OCI-LY3 (cell line): ENCODE results near the gene LBHD1.

ENCODE experiments used
- H2AFZ ChIP-seq: fragments of 200-600, 300-600 bp; shearing (Covaris generic); 2 replicates; pipeline ENCODE4 v1.6.0; 2014; ENCODE audit warnings: antibody characterized with exemption, low read depth, low read length
- H3K27ac ChIP-seq: fragments of 200-600, 300-600 bp; sonication (generic); 2 replicates; pipeline ENCODE4 v1.5.1; 2014; ENCODE audit warnings: mild to moderate bottlenecking, low read length, moderate library complexity, mixed read lengths
- H3K27me3 ChIP-seq: fragments of 200-600, 300-600 bp; sonication (generic); 2 replicates; pipeline ENCODE4 v1.6.1; 2014; ENCODE audit warnings: low read depth, low read length, mixed read lengths
- H3K36me3 ChIP-seq: fragments of 200-600, 300-600 bp; sonication (generic); replicated peaks from 2 replicates; pipeline ENCODE3; 2014; ENCODE audit warnings: low read depth, low read length, mixed read lengths
- H3K4me1 ChIP-seq: fragments of 300-600, 200-600 bp; sonication (generic); 2 replicates; pipeline ENCODE4 v1.6.1; 2014; ENCODE audit warnings: low read length, mixed read lengths
- H3K4me2 ChIP-seq: fragments of 200-600, 300-600 bp; sonication (generic); 2 replicates; pipeline ENCODE4 v1.6.1; 2014; ENCODE audit warnings: low read length, mixed read lengths
- H3K4me3 ChIP-seq: fragments of 300-600, 200-600 bp; sonication (generic); 2 replicates; pipeline ENCODE4 v1.5.1; 2014; ENCODE audit warnings: antibody characterized with exemption, mild to moderate bottlenecking, low read length, moderate library complexity
- H3K79me2 ChIP-seq: fragments of 300-600, 200-600 bp; shearing (Covaris generic); 2 replicates; pipeline ENCODE4 v1.6.1; 2014; ENCODE audit warnings: mild to moderate bottlenecking, low read length, mixed read lengths
- H3K9ac ChIP-seq: fragments of 300-600, 200-600 bp; shearing (Covaris generic); 2 replicates; pipeline ENCODE4 v1.6.0; 2014; ENCODE audit warnings: mild to moderate bottlenecking, low read length, moderate library complexity
- H3K9me3 ChIP-seq: fragments of 200-600, 300-600 bp; shearing (Covaris generic); 2 replicates; pipeline ENCODE4 v1.6.1; 2014; ENCODE audit warnings: low read length, mixed read lengths; ENCODE audit not compliant: insufficient read depth
- H4K20me1 ChIP-seq: fragments of 200-600, 300-600 bp; sonication (generic); 2 replicates; pipeline ENCODE4 v1.6.1; 2016; ENCODE audit warnings: low read length, mixed read lengths; ENCODE audit not compliant: insufficient read depth
- CTCF ChIP-seq: fragments of 200-600, 300-600 bp; sonication (generic); IDR thresholded peaks from 2 replicates; pipeline ENCODE4 v1.5.1; 2014; ENCODE audit warnings: antibody characterized with exemption, low read length, low read depth
- EZH2phosphoT487 ChIP-seq: fragments of 200-600 bp; shearing (Covaris generic); IDR thresholded peaks from 2 replicates; pipeline ENCODE4 v1.6.1; 2018; ENCODE audit warnings: antibody characterized with exemption, mixed run types, low read depth

LBHD1 gene

DNA sequence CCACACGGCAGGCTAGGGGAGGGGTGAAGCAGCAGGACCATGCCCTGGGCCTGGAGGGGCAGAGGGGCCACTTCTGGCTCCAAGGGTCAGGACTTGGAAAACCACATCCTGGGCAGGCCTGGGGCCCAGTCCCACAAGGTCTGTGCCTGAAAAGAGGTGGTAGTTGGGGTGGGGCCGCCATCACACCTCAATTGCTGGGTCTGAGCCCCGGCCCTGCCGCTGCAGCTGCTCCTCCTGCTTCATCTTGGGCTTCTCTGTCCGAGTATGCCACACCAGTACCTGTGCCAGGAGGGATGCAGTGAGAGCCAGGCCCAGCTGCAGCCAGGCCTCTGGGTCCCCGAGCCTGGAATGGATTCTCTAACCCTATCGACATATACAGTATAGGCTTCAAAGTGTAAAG is 56.5 kb downstream of the LBHD1 start:
- TF ChIP-seq CTCF (no peak), EZH2phosphoT487 (no peak)
- Histone ChIP-seq H3K27ac (no peak overlapping the region), H3K4me3 (no peak overlapping the region), H3K79me2 (peaks cover 23% of the 10 kb centered on the region), H4K20me1 (no peaks in the 10 kb centered on the region), H3K4me1 (peaks cover 13% of the 10 kb centered on the region), H3K9me3 (no peaks in the 10 kb centered on the region), H3K9ac (no peak overlapping the region), H3K4me2 (no peak overlapping the region), H3K36me3 (peaks cover 16% of the 10 kb centered on the region), H2AFZ (no peak overlapping the region), H3K27me3 (no peaks in the 10 kb centered on the region)

DNA sequence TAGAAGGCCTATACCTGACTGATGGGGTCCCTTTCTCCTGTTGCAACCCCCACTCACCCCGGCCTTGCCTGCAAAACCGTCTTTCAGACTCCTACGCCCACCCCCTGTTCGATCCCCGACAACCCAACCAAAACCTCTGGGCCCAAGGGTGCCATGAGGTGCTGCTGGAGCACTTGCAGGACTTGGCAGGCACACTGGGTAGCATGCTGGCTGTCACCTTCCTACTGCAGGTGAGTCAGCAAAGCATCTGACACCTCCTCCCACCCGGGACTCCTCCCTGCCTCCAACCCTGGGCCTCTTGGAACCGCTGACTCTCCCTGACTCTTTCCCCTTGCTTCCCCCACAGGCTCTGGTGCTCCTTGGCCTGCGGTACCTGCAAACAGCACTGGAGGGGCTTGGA is 57.8 kb downstream of the LBHD1 start:
- H2AFZ ChIP-seq = no peak overlapping the region
- H3K27me3 ChIP-seq = no peaks in the 10 kb centered on the region
- no peak overlapping the region for H3K27ac ChIP-seq
- no peak overlapping the region for H3K4me3 ChIP-seq
- H3K9me3 ChIP-seq = no peaks in the 10 kb centered on the region
- H3K9ac ChIP-seq = no peak overlapping the region
- no peaks in the 10 kb centered on the region for H4K20me1 ChIP-seq
- H3K4me1 ChIP-seq = peaks cover 9% of the 10 kb centered on the region
- H3K79me2 ChIP-seq = peaks cover 16% of the 10 kb centered on the region
- H3K4me2 ChIP-seq = no peak overlapping the region
- peaks cover 18% of the 10 kb centered on the region for H3K36me3 ChIP-seq
- TF ChIP-seq CTCF (no peak), EZH2phosphoT487 (no peak)

DNA sequence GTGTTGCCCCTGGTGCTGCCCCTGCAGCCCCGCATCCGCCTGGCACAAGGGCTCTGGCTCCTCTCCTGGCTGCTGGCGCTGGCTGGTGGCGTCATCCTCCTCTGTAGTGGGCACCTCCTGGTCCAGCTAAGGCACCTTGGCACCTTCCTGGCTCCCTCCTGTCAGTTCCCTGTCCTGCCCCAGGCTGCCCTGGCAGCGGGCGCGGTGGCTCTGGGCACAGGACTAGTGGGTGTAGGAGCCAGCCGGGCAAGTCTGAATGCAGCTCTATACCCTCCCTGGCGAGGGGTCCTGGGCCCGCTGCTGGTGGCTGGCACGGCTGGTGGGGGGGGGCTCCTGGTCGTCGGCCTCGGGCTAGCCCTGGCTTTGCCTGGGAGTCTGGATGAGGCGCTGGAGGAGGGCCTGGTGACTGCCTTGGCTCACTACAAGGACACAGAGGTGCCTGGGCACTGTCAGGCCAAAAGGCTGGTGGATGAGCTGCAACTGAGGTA is 58.7 kb downstream of the LBHD1 start:
- H3K4me3 ChIP-seq = peak overlapping the region; percentile 91; the same call in 1 of the 2 replicates
- peaks cover 16% of the 10 kb centered on the region for H3K79me2 ChIP-seq
- TF ChIP-seq EZH2phosphoT487 = no peak
- no peak for TF ChIP-seq CTCF
- H3K4me1 ChIP-seq = peaks cover 9% of the 10 kb centered on the region
- no peaks in the 10 kb centered on the region for H3K27me3 ChIP-seq
- H4K20me1 ChIP-seq = no peaks in the 10 kb centered on the region
- H3K36me3 ChIP-seq = peaks cover 15% of the 10 kb centered on the region
- peak overlapping the region; percentile 72; the same call in 1 of the 2 replicates for H3K27ac ChIP-seq
- H3K4me2 ChIP-seq = peak overlapping the region; percentile 96; the same call in 1 of the 2 replicates
- H3K9ac ChIP-seq = no peak overlapping the region
- H3K9me3 ChIP-seq = no peaks in the 10 kb centered on the region
- no peak overlapping the region for H2AFZ ChIP-seq
